ENCODE results near the gene MICAL3. TPM values are rescaled to one million over a fixed set of nuclear protein-coding genes. Genes with fewer than 3 reads are reported as not detected.
"Not testable (repeated sequence)": the region's sequence is repeated elsewhere in the genome, so short reads cannot be mapped to it uniquely, and the experiment has no call there.

MICAL3 gene
- total and polyA plus RNA-seq, 2 donors, result 31.8 to 42.4 TPM

GRCh38 chr22:17878186-17878694 is 146.1 kb downstream of the MICAL3 start:
- no peak for DNase-seq (ENCODE audit: extremely low spot score)
- no peaks in the 10 kb centered on the region for H3K4me1 ChIP-seq (ENCODE audit: insufficient read depth)
- no peak overlapping the region for H3K4me3 ChIP-seq (ENCODE audit: low read depth, low read length)
- 90% methylated on average over 10 of the region's 10 CpGs for WGBS
- H3K36me3 ChIP-seq (ENCODE audit: insufficient read depth), result peaks cover 4% of the 10 kb centered on the region
- H3K27ac ChIP-seq (ENCODE audit: low read depth), result no peak overlapping the region

GRCh38 chr22:17876878-17877855 is 147.2 kb downstream of the MICAL3 start:
- not testable (repeated sequence) for H3K36me3 ChIP-seq (ENCODE audit: insufficient read depth); H3K4me1 ChIP-seq (ENCODE audit: insufficient read depth); DNase-seq (ENCODE audit: extremely low spot score); H3K27ac ChIP-seq (ENCODE audit: low read depth); H3K4me3 ChIP-seq (ENCODE audit: low read depth, low read length)

DNA sequence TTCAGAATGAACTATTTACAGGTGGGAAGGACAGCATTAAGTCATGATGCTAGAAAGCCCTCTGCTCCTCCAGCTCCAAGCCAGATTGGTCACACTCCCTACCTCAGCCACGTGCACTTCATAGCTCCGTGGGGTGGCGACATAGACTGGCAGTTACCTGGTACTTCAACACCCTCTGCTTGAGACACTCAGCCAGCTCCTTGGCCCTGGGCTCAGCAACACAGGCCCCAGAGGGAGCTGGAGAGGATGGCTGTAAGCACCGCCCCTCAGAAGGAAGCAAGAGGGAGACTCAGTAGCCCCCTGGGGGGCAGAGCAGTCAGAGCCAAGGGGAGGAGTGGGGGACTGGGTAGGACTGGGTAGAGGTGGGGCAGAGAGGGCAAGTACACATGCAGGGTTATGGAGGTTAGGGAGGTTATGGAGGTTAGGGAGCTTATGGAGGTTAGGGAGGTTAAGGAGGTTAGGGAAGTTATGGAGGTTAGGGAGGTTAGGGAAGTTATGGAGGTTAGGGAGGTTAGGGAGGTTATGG is 148.0 kb downstream of the MICAL3 start:
- Histone ChIP-seq H3K4me1 (ENCODE audit: insufficient read depth) (no peaks in the 10 kb centered on the region), H3K27ac (ENCODE audit: low read depth) (no peak overlapping the region), H3K36me3 (ENCODE audit: insufficient read depth) (peaks cover 4% of the 10 kb centered on the region), H3K4me3 (ENCODE audit: low read depth, low read length) (no peak overlapping the region)
- DNase-seq (ENCODE audit: extremely low spot score), result no peak
- WGBS, result 85% methylated on average over 4 of the region's 4 CpGs

DNA sequence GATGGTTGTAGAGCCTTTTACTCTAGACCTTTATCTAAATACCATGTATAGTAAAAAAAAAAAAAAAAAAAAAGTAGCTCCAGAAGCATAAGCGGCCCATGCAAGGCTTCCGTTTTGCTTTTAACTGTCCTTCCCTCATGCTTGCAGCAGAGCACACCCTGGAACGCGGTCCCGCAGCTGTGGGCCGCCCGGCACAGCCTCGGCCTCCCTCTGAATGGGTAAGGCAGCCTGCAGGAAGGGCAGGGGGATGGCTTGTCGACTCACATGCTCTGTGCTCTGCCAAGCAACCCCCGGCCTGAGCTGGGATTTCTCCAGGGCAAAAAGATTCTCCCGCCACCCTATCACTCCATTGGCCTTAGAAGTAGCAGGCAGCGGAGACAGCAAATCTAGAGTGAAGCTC is 148.7 kb downstream of the MICAL3 start:
- WGBS, result 75% methylated on average over 12 of the region's 12 CpGs
- peaks cover 4% of the 10 kb centered on the region for H3K36me3 ChIP-seq (ENCODE audit: insufficient read depth)

DNA sequence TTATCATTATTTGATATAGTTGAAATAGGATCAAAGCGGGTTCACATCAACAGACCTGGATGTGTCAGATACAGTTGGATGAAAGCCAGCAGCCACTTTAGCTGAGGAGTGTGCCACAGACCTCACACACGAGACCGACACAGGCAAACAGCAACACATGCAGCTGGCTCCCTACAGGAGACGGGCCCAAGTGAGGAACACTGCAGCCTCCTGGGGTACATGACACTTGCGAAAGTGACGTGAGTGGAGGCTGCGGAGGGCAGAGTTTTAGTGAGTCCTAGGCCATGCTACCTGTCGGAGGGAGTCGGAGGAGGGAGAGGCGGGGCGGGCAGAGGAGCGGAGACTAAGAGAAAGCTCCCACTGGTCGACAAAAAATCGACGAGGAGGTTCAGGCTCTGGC is 149.2 kb downstream of the MICAL3 start:
- Histone ChIP-seq H3K27ac (ENCODE audit: low read depth) (no peak overlapping the region), H3K4me1 (ENCODE audit: insufficient read depth) (no peaks in the 10 kb centered on the region), H3K36me3 (ENCODE audit: insufficient read depth) (peaks cover 4% of the 10 kb centered on the region), H3K4me3 (ENCODE audit: low read depth, low read length) (no peak overlapping the region)
- 94% methylated on average over 15 of the region's 15 CpGs for WGBS
- no peak for DNase-seq (ENCODE audit: extremely low spot score)

More for the DNA sequence above, 148.7 kb downstream of the MICAL3 start:
- H3K4me3 ChIP-seq (ENCODE audit: low read depth, low read length), result no peak overlapping the region
- H3K4me1 ChIP-seq (ENCODE audit: insufficient read depth), result no peaks in the 10 kb centered on the region
- H3K27ac ChIP-seq (ENCODE audit: low read depth), result no peak overlapping the region
- DNase-seq (ENCODE audit: extremely low spot score), result no peak

DNA sequence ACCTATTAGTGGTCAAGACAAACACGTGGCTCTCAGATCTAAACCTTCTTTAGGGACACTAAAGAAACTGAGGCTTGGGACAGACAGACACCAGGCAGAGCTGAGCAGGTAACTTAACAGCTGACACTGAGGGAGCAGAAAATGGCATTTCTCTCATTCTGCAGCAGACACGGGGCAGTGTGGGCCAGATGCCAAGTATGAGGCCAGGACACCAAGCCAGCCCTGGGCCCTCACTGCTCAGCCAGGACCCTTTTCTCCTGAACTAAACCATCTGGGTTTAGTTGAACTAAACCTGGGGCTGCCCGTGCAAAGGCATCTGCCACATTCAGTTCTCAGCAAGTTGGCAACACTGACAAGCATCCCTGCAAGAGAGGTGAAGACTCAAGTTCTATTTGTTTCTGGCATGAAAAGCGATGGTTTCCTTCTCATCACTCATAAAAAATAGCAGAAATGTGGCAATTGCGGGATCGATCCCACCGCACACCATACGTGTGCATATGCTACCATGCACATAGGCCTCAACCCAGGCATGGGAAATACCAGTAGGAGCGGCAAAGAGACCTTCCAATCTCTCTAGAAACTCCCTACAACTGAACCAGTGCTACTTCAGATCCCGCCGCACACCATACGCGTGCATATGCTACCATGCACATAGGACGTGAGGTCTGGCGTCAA is 150.0 kb downstream of the MICAL3 start:
- 88% methylated on average over 15 of the region's 15 CpGs for WGBS
- Histone ChIP-seq H3K27ac (ENCODE audit: low read depth) (no peak overlapping the region), H3K36me3 (ENCODE audit: insufficient read depth) (peaks cover 4% of the 10 kb centered on the region), H3K4me1 (ENCODE audit: insufficient read depth) (no peaks in the 10 kb centered on the region), H3K4me3 (ENCODE audit: low read depth, low read length) (no peak overlapping the region)
- no peak for DNase-seq (ENCODE audit: extremely low spot score)

- H3K27ac ChIP-seq (ENCODE audit: low read depth), result no peak overlapping the region
- peaks cover 4% of the 10 kb centered on the region for H3K36me3 ChIP-seq (ENCODE audit: insufficient read depth)
- H3K4me1 ChIP-seq (ENCODE audit: insufficient read depth), result no peaks in the 10 kb centered on the region
- 93% methylated on average over 10 of the region's 10 CpGs for WGBS
- DNase-seq (ENCODE audit: extremely low spot score), result no peak
- H3K4me3 ChIP-seq (ENCODE audit: low read depth, low read length), result no peak overlapping the region
Measured at GRCh38 chr22:17873804-17874203, 150.6 kb downstream of the MICAL3 start.

GRCh38 chr22:17873116-17873515 is 151.2 kb downstream of the MICAL3 start:
- Histone ChIP-seq H3K4me3 (ENCODE audit: low read depth, low read length) (no peak overlapping the region), H3K4me1 (ENCODE audit: insufficient read depth) (no peaks in the 10 kb centered on the region), H3K36me3 (ENCODE audit: insufficient read depth) (peaks cover 4% of the 10 kb centered on the region), H3K27ac (ENCODE audit: low read depth) (no peak overlapping the region)
- WGBS, result 93% methylated on average over 14 of the region's 14 CpGs
- no peak for DNase-seq (ENCODE audit: extremely low spot score)

DNA sequence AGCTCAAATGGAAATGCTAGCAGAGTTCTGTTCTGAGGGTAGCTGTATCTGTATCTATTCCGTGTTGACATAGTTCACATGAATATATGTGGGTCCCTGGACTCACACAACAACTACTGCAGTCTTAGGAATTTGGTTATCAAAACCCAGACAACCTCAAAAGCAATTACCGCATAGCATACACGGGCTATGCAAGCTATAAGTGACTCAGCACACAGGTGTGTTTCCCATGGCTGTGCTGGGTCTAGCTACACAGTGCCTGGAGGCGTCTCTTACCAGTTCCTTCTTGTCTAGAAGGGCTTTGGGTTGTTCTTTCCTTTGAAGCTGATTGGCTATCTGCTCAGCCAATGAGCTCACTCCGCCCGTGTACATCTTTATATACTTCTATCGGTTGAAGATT is 151.9 kb downstream of the MICAL3 start:
- Histone ChIP-seq H3K27ac (ENCODE audit: low read depth) (no peak overlapping the region), H3K4me3 (ENCODE audit: low read depth, low read length) (no peak overlapping the region), H3K4me1 (ENCODE audit: insufficient read depth) (no peaks in the 10 kb centered on the region), H3K36me3 (ENCODE audit: insufficient read depth) (peaks cover 4% of the 10 kb centered on the region)
- no peak for DNase-seq (ENCODE audit: extremely low spot score)
- WGBS, result 89% methylated on average over 7 of the region's 7 CpGs

DNA sequence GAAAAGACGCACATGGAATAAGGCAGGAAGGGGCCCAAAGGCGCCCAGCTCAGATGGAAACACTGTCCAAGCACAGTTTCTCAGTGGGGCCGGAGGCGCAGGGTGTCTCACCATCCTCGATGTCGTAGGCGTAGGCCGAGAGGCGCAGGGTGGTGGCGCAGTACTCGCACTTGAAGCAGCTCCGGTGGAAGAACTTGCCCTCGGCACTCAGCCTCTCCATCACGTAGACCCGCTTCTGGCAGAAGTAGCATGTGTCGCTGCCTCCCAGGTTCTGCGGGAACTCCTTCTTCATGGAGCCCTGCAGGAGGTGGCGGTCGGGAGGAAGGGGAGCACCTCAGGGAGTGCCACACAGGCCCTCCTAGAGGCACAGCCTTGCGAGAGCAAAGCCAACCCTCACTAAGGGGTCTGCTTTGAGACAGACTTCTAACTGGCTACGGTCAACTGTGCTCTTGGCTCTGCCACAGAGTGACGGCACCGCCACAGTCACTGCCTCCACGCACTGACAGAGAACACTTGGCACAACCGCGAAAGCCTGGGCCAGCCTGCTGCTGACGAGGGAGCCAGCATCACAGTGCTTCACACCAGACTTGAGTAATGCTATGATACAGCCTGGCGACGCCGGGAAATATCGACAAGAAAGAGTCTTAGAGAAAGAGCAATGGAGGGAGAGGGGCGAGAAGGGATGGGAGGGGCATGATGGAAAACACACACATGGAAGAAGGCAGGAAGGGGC is 152.5 kb downstream of the MICAL3 start:
- Histone ChIP-seq H3K4me3 (ENCODE audit: low read depth, low read length) (no peak overlapping the region), H3K36me3 (ENCODE audit: insufficient read depth) (peaks cover 4% of the 10 kb centered on the region), H3K4me1 (ENCODE audit: insufficient read depth) (no peaks in the 10 kb centered on the region), H3K27ac (ENCODE audit: low read depth) (no peak overlapping the region)
- 95% methylated on average over 32 of the region's 32 CpGs for WGBS
- no peak for DNase-seq (ENCODE audit: extremely low spot score)

DNA sequence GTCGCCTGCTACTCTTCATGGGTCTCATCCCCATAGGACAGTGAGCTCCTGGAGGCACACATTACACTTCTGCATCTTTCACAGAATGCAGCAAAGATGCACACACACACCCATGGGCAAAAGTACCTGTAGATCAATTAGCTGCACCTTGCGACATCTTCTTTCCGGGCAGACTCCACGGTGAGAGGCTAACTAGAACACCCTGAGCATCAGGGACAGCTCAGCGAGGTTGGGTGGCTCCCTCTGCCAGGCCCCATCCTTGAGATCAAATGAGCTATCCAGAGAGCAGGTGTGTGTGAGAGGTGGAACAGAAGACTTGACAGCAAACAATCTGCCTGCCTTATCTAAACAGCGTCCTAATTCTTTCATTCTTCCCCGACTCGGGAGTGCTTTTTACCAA is 154.0 kb downstream of the MICAL3 start:
- Histone ChIP-seq H3K4me3 (ENCODE audit: low read depth, low read length) (no peak overlapping the region), H3K27ac (ENCODE audit: low read depth) (no peak overlapping the region), H3K36me3 (ENCODE audit: insufficient read depth) (peaks cover 4% of the 10 kb centered on the region), H3K4me1 (ENCODE audit: insufficient read depth) (no peaks in the 10 kb centered on the region)
- no peak for DNase-seq (ENCODE audit: extremely low spot score)
- 78% methylated on average over 8 of the region's 8 CpGs for WGBS

DNA sequence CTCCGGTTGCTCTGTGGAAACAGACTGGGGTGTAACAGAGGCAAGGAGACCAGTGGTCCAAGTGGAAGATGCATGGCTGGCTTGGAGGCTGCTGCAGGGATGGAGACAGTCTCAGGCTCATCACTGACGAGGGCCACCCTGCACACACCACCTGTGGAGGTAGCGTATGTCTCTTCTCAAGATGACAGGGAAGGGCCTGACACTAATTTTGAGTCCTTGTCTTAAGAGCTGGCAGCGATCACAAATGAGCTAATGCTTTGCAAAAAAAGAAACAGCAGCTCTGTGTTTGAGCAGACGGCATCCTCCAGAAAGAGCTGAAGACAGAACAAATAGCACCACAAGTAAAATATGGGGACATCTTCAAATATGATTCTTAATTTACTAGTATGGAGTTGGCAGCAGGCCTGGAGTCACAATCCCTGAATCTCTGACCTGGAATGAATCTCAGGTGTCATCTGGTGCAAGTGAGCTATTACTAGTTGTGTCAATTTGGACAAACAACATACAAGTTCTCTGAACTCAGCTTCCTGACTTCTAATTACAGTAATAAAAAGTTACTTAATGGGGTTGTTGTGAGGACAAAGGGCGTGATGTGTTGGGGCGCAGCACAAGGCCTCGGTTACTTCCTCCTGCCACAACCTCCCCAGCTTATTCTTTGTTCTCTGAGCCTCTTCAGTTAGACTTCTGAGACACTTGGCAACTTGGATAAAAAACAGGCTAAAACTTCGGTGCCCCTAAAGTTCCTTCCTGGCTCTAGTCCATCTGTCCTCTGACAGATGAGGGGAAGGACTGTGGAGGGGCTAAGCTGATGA is 154.9 kb downstream of the MICAL3 start:
- Histone ChIP-seq H3K36me3 (ENCODE audit: insufficient read depth) (peaks cover 4% of the 10 kb centered on the region), H3K4me1 (ENCODE audit: insufficient read depth) (no peaks in the 10 kb centered on the region), H3K4me3 (ENCODE audit: low read depth, low read length) (no peak overlapping the region), H3K27ac (ENCODE audit: low read depth) (no peak overlapping the region)
- no peak for DNase-seq (ENCODE audit: extremely low spot score)
- 60% methylated on average over 9 of the region's 9 CpGs for WGBS

All from urinary bladder (tissue), 4 donors.